Activated T-cell treated with anti-CD3 and anti-CD28 coated beads, Interleukin-2, amount 50 U/mL, for 72 hours (primary cell): Measurements from ENCODE around the gene FCGR3B. TPM values are rescaled to one million over a fixed set of nuclear protein-coding genes. Genes with fewer than 3 reads are reported as not detected.
"Not testable (repeated sequence)": the region's sequence is repeated elsewhere in the genome, so short reads cannot be mapped to it uniquely, and the experiment has no call there.

Source experiments
- ATAC-seq, 2 donors: fragments of 150-1000 bp; cut with Tn5 transposase; replicated peaks in 1 of 2; 2 replicates each; pipeline ENCODE4 v1.10.0; 2021; ENCODE audit warnings: moderate library complexity in 2 of 2, mild to moderate bottlenecking in 1 of 2
- DNase-seq, 2 donors: peaks; one replicate each; pipeline ENCODE4 v3.0.0; 2021 to 2022; ENCODE audit warnings: mixed read lengths in 1 of 2
- H3K27ac Mint-ChIP-seq: one replicate; pipeline ENCODE4 v1.8.0; 2022; ENCODE audit warnings: mild to moderate bottlenecking, moderate library complexity, mixed read lengths
- H3K27me3 Mint-ChIP-seq: one replicate; pipeline ENCODE4 v1.8.0; 2022; ENCODE audit warnings: low read depth, mixed read lengths
- H3K36me3 Mint-ChIP-seq, 2 donors: one replicate each; pipeline ENCODE4 v1.8.0; 2022; ENCODE audit warnings: mixed read lengths in 2 of 2, mild to moderate bottlenecking in 1 of 2; ENCODE audit not compliant: insufficient read depth in 2 of 2
- H3K4me1 Mint-ChIP-seq: one replicate; pipeline ENCODE4 v1.8.0; 2022; ENCODE audit warnings: low read depth, mixed read lengths
- H3K4me3 Mint-ChIP-seq, 2 donors: one replicate each; pipeline ENCODE4 v1.8.0; 2022; ENCODE audit warnings: mild to moderate bottlenecking in 2 of 2, mixed read lengths in 2 of 2, moderate library complexity in 2 of 2
- H3K9me3 Mint-ChIP-seq, 2 donors: one replicate each; pipeline ENCODE4 v1.8.0; 2022; ENCODE audit warnings: mixed read lengths in 2 of 2
- total RNA-seq, 2 donors: library from RNA; stranded (reverse); gene quantifications; one replicate each; pipeline ENCODE4 v1.2.3, GENCODE V29; 2022

FCGR3B gene
- total RNA-seq, 2 donors from 2014 or later: 0.30 TPM; not detected in 1

- H3K27me3 Mint-ChIP-seq, H3K9me3 Mint-ChIP-seq, H3K36me3 Mint-ChIP-seq, H3K27ac Mint-ChIP-seq, H3K4me1 Mint-ChIP-seq, H3K4me3 Mint-ChIP-seq, DNase-seq, ATAC-seq: not testable (repeated sequence)
Observed at GRCh38 chr1:161630128-161630742, 741 bp downstream of the FCGR3B start.

DNA sequence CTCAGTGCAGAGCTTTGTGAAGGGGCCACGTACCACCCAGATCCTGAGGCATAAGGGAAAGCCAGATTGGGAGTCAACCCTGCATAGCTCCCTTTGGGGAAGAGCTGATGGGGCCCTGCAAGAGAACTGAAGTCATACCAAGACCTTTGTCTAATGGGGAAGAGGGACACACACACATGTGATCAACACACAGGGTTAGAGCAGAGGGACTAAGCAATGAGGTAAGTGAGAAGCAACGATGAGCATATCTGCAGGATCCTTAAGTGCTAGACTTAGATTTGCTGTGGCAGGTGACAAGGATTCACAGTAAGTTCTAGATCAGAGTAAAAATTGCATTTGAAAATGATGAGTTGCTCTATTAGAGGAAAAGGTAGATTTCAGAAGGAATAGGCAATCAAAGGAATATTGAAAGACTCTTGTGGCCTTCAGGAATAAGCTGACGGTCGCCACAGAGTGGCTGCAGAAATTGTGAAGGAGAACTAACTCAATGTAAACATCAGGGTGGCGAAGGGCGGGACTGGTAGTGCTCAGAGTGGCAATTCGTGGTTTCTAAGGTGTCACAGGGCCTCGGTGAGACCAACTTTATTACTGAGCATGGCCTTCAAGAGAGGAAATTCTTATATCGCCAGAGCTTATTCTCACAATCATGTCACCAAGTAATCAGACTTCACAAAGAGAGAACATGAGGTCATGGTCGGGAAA lies 4.4 kb downstream of the FCGR3B start:
- H3K27me3 Mint-ChIP-seq, H3K36me3 Mint-ChIP-seq, H3K27ac Mint-ChIP-seq, DNase-seq, H3K9me3 Mint-ChIP-seq: not testable (repeated sequence)
- peak in 1 of 2 donors; percentile 17 for ATAC-seq
- peak overlapping the region in 1 of 2 donors; percentile 8 for H3K4me3 Mint-ChIP-seq
- peaks cover 36% of the 10 kb centered on the region for H3K4me1 Mint-ChIP-seq

DNA sequence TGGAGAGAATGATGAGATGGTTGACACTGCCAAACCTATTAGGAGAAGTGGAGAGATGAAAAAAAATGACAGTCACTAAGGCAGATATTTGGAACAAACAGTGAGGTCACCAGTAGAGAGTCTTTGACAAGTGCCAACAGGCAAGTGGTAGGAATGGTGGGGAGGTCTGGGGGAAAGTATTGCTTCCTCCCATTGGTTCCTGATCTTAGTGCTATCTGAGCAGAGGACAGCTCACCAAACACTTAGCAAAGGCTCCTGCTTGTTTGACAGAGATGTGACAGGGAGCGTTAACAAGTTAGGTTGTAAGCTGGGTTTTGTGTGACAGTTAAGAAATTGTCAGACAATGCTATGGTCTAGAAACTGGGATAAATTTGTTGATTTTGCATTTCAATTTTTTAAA lies 6.4 kb downstream of the FCGR3B start:
- not testable (repeated sequence) for H3K36me3 Mint-ChIP-seq, DNase-seq, H3K9me3 Mint-ChIP-seq, ATAC-seq, H3K27me3 Mint-ChIP-seq, H3K27ac Mint-ChIP-seq, H3K4me3 Mint-ChIP-seq
- peaks cover 43% of the 10 kb centered on the region for H3K4me1 Mint-ChIP-seq

- peak; percentile 44 to 54 for ATAC-seq
- DNase-seq, H3K27me3 Mint-ChIP-seq, H3K27ac Mint-ChIP-seq, H3K36me3 Mint-ChIP-seq, H3K9me3 Mint-ChIP-seq: not testable (repeated sequence)
- peak overlapping the region; percentile 31 to 47 for H3K4me3 Mint-ChIP-seq
- H3K4me1 Mint-ChIP-seq: peaks cover 43% of the 10 kb centered on the region
Observed at GRCh38 chr1:161623401-161624051, 7.5 kb downstream of the FCGR3B start.

DNA sequence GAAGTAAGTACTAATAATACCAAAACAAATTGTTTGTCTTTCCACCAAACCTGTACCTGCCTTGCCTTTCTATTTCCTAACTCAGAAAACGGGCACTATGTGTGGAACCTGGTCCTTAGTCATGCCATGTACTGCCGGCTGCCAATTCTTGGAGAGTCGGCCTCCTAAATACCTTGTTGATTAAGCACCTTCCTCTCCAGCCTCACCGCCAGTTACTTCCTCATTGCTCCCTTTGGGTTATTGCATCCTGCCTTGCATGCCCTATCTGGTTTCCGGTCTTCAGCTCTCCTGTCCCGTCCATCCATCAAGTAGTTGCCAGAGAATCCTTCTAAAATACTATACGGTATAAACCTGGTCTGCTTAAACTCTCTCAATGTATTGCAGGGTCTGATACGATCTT lies 8.9 kb downstream of the FCGR3B start:
- not testable (repeated sequence) for H3K9me3 Mint-ChIP-seq, H3K27me3 Mint-ChIP-seq, H3K36me3 Mint-ChIP-seq
- DNase-seq (peak in 1 of 2 donors; percentile 15), ATAC-seq (peak; percentile 29 to 44)
- Mint-ChIP-seq H3K27ac (peak overlapping the region; percentile 99), H3K4me1 (peaks cover 43% of the 10 kb centered on the region), H3K4me3 (peak overlapping the region; percentile 95 to 96)

DNA sequence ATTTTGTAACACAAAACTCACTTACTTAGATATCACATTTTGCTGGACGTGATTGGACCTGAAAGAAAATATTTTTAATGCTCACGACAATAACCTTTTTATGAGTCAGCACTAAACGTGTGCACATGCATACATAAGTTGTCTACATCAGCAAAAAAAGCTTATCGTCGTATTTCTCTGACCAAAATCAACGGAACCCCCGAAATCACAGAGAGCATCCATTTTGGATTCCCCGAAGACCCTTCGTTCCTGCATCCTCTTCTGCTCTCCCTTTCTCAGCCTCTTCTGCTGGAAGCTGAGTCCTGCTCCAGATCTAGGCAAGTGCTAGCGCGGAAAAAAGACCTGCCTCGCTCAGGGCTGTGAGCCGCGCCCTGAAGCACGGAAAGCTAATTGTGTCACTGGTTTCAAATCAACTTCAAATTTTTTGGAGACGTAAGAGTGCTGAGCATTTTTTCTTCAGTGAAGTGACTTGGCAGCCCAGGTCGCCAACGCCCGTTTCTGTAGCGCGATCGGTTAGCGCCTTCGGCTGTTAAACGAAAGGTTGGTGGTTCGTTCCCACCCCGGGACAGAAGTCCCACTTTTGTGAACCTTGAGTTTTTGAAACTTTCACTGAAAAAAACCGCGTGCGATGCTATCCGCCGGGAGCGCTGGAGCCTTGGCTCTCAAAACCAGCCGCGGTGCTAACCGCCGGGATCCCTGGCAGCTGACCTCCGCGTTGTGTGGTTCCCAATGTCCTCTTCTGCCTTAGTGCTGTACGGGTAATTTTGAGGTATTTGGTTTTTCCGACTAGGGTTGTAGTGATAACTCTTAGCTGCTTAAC lies 9.6 kb downstream of the FCGR3B start:
- H3K9me3 Mint-ChIP-seq, H3K27me3 Mint-ChIP-seq, H3K36me3 Mint-ChIP-seq: not testable (repeated sequence)
- ATAC-seq (peak; percentile 77 to 83), DNase-seq (peak; percentile 89 to 95)
- Mint-ChIP-seq H3K27ac (peak overlapping the region; percentile 99), H3K4me3 (peak overlapping the region; percentile 95 to 96), H3K4me1 (peaks cover 37% of the 10 kb centered on the region)

DNA sequence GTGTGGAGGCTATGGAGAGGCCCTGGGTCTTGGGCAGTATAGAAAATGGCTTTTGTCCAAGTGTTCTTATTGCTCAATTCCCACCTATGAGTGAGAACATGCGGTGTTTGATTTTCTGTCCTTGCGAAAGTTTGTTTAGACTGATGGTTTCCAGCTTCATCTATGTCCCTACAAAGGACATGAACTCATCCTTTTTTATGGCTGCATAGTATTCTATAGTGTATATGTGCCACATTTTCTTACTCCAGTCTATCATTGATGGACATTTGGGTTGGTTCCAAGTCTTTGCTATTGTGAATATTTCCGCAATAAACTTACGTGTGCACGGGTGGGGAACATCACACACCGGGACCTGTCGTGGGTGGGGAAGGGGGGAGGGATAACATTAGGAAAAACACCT lies 10.6 kb downstream of the FCGR3B start:
- H3K9me3 Mint-ChIP-seq, H3K36me3 Mint-ChIP-seq, ATAC-seq, DNase-seq, H3K27me3 Mint-ChIP-seq: not testable (repeated sequence)
- peak overlapping the region; percentile 95 to 96 for H3K4me3 Mint-ChIP-seq
- H3K27ac Mint-ChIP-seq: peak overlapping the region; percentile 47
- peaks cover 35% of the 10 kb centered on the region for H3K4me1 Mint-ChIP-seq

- ATAC-seq: not testable (repeated sequence)
Observed at GRCh38 chr1:161618517-161618916, 12.5 kb downstream of the FCGR3B start.

GRCh38 chr1:161616417-161616816 lies 14.6 kb downstream of the FCGR3B start:
- not testable (repeated sequence) for ATAC-seq, H3K36me3 Mint-ChIP-seq, H3K27ac Mint-ChIP-seq, H3K9me3 Mint-ChIP-seq, H3K27me3 Mint-ChIP-seq, DNase-seq, H3K4me3 Mint-ChIP-seq
- peaks cover 24% of the 10 kb centered on the region for H3K4me1 Mint-ChIP-seq

More at GRCh38 chr1:161618517-161618916, 12.5 kb downstream of the FCGR3B start:
- not testable (repeated sequence) for H3K4me3 Mint-ChIP-seq, H3K27ac Mint-ChIP-seq, DNase-seq, H3K9me3 Mint-ChIP-seq, H3K36me3 Mint-ChIP-seq, H3K27me3 Mint-ChIP-seq
- peaks cover 23% of the 10 kb centered on the region for H3K4me1 Mint-ChIP-seq

GRCh38 chr1:161613142-161613514 lies 17.8 kb downstream of the FCGR3B start:
- not testable (repeated sequence) for DNase-seq

DNA sequence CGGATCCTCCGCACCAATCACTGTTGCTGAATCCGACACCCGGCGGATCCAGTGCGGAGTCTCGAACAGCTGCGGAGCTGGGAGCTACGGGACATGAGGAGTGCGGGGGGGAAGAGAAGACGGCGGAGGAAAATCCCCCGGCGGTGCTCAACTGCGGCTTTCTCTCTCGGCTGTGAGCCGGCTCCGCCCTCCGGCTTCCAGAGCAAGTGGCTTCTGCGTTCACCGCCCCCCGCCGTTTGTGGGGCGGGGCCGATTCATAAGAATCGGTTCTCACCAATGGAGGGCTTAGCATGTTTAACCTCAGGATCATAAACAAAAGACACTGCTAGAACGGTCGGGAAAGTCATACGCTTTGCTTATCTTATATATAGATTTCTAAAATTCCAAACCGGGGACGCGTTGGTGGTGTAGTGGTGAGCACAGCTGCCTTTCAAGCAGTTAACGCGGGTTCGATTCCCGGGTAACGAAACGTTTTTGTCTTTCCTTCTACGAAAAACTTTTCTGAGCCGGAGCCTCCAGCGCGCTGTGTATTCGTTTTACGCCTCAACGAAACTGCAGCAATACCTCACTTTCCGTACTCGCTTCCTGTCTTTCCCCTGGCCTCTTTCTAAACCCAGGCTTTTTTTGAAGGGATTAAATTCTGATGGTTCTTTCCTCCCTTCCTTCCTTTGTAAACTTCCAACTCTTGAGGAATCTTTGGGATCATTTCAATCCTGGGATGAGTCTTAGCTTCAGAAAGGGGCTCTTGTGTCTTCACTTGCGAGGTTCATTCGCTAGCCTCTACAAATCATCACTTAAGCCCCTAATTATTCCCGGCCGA lies 18.4 kb downstream of the FCGR3B start:
- not testable (repeated sequence) for H3K9me3 Mint-ChIP-seq, H3K36me3 Mint-ChIP-seq
- peak; percentile 93 for DNase-seq
- Mint-ChIP-seq H3K4me1 (peaks cover 33% of the 10 kb centered on the region), H3K4me3 (peak overlapping the region; percentile 93 to 98), H3K27ac (peak overlapping the region; percentile 100), H3K27me3 (peaks cover 19% of the 10 kb centered on the region)
- ATAC-seq: peak; percentile 91 to 92

More at GRCh38 chr1:161613142-161613514, 17.8 kb downstream of the FCGR3B start:
- peak overlapping the region; percentile 93 to 98 for H3K4me3 Mint-ChIP-seq
- H3K36me3 Mint-ChIP-seq, H3K9me3 Mint-ChIP-seq, ATAC-seq: not testable (repeated sequence)
- peak overlapping the region; percentile 100 for H3K27ac Mint-ChIP-seq
- H3K4me1 Mint-ChIP-seq: peaks cover 33% of the 10 kb centered on the region
- peaks cover 19% of the 10 kb centered on the region for H3K27me3 Mint-ChIP-seq

DNA sequence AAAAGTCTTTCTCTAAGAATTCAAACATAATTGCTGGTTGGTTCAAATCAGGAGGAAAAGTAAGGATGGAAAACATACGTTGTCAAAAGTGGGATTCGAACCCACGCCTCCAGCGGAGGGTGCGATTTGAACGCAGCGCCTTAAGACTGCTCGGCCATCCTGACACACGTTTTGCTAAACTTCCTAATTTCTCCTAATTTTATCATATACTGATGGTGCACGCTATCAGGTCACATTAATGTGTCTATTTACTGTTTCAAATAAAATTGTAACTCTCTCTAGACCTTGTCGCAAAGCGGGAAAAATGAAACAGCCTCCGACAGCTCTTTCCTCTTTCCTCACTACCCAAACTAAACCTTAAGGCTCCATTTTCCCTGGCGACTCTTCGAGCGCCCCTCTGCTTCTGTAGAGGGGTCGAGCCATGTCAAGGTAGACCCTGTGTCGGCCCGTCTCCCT lies 19.1 kb downstream of the FCGR3B start:
- Mint-ChIP-seq H3K4me3 (peak overlapping the region; percentile 93 to 98), H3K27me3 (peaks cover 19% of the 10 kb centered on the region), H3K27ac (peak overlapping the region; percentile 100), H3K4me1 (peaks cover 33% of the 10 kb centered on the region)
- H3K36me3 Mint-ChIP-seq, H3K9me3 Mint-ChIP-seq: not testable (repeated sequence)
- ATAC-seq (peak in 1 of 2 donors; percentile 1), DNase-seq (peak in 1 of 2 donors; percentile 16)
